ENCODE results near the gene EMILIN2. TPM values are rescaled to one million over a fixed set of nuclear protein-coding genes. Genes with fewer than 3 reads are reported as not detected.
"Not testable (repeated sequence)": the region's sequence is repeated elsewhere in the genome, so short reads cannot be mapped to it uniquely, and the experiment has no call there.

The EMILIN2 gene
- total RNA-seq, 1 donor from 2014 or later: 26.8 TPM

- Histone ChIP-seq H3K4me1 (peaks cover 20% of the 10 kb centered on the region), H3K4me3 (no peak overlapping the region), H3K27me3 (no peaks in the 10 kb centered on the region), H3K36me3 (peaks cover 0 to 29% of the 10 kb centered on the region in 2 donors), H3K27ac (no peak overlapping the region), H3K9me3 (no peaks in the 10 kb centered on the region)
- TF ChIP-seq POLR2AphosphoS5 (IDR thresholded peaks at IDR 0.05; ENCODE audit: insufficient read depth in 1 of 2, low read depth in 1 of 2) (no peak), POLR2A (IDR thresholded peaks at IDR 0.05) (no peak)
- TF ChIP-seq, protein P1, sequence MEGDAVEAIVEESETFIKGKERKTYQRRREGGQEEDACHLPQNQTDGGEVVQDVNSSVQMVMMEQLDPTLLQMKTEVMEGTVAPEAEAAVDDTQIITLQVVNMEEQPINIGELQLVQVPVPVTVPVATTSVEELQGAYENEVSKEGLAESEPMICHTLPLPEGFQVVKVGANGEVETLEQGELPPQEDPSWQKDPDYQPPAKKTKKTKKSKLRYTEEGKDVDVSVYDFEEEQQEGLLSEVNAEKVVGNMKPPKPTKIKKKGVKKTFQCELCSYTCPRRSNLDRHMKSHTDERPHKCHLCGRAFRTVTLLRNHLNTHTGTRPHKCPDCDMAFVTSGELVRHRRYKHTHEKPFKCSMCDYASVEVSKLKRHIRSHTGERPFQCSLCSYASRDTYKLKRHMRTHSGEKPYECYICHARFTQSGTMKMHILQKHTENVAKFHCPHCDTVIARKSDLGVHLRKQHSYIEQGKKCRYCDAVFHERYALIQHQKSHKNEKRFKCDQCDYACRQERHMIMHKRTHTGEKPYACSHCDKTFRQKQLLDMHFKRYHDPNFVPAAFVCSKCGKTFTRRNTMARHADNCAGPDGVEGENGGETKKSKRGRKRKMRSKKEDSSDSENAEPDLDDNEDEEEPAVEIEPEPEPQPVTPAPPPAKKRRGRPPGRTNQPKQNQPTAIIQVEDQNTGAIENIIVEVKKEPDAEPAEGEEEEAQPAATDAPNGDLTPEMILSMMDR (IDR thresholded peaks at IDR 0.05): no peak
- DNase-seq (ENCODE audit: extremely low spot score in 2 of 2): peak; percentile 71 to 74
- intact Hi-C loops (cut with DNase I): loop anchor here (10.0 kb wide), 1 partner anchor 58 kb away; no protein-coding TSS in a partner anchor
Observed at GRCh38 chr18:2912357-2913299, 65.8 kb downstream of the EMILIN2 start.

- no peaks in the 10 kb centered on the region for H3K27me3 ChIP-seq
- DNase-seq (ENCODE audit: extremely low spot score in 2 of 2): peak; percentile 19 to 75
- TF ChIP-seq POLR2A (IDR thresholded peaks at IDR 0.05) (no peak), POLR2AphosphoS5 (IDR thresholded peaks at IDR 0.05; ENCODE audit: insufficient read depth in 1 of 2, low read depth in 1 of 2) (no peak)
- TF ChIP-seq, protein P1 (IDR thresholded peaks at IDR 0.05): no peak
- peak overlapping the region; percentile 47 for H3K27ac ChIP-seq
- intact Hi-C loops (cut with DNase I): loop anchor here (10.0 kb wide), 1 partner anchor 59 kb away; no protein-coding TSS in a partner anchor
- peaks cover 17% of the 10 kb centered on the region for H3K4me1 ChIP-seq
- H3K36me3 ChIP-seq: peaks cover 0 to 29% of the 10 kb centered on the region in 2 donors
- H3K9me3 ChIP-seq: no peaks in the 10 kb centered on the region
- H3K4me3 ChIP-seq: no peak overlapping the region
Observed at GRCh38 chr18:2913398-2914005, 66.7 kb downstream of the EMILIN2 start.

- peaks cover 17% of the 10 kb centered on the region for H3K4me1 ChIP-seq
- intact Hi-C loops (cut with DNase I): loop anchor here (10.0 kb wide), 1 partner anchor 60 kb away; no protein-coding TSS in a partner anchor
- H3K9me3 ChIP-seq: no peaks in the 10 kb centered on the region
- H3K27ac ChIP-seq: peak overlapping the region; percentile 47
- no peak overlapping the region for H3K4me3 ChIP-seq
- TF ChIP-seq POLR2A (IDR thresholded peaks at IDR 0.05) (no peak), POLR2AphosphoS5 (IDR thresholded peaks at IDR 0.05; ENCODE audit: insufficient read depth in 1 of 2, low read depth in 1 of 2) (no peak)
- TF ChIP-seq, protein P1 (IDR thresholded peaks at IDR 0.05): no peak
- peaks cover 0 to 28% of the 10 kb centered on the region in 2 donors for H3K36me3 ChIP-seq
- peak; percentile 22 to 86 for DNase-seq (ENCODE audit: extremely low spot score in 2 of 2)
- H3K27me3 ChIP-seq: no peaks in the 10 kb centered on the region
Observed at GRCh38 chr18:2914185-2914880, 67.5 kb downstream of the EMILIN2 start.

DNA sequence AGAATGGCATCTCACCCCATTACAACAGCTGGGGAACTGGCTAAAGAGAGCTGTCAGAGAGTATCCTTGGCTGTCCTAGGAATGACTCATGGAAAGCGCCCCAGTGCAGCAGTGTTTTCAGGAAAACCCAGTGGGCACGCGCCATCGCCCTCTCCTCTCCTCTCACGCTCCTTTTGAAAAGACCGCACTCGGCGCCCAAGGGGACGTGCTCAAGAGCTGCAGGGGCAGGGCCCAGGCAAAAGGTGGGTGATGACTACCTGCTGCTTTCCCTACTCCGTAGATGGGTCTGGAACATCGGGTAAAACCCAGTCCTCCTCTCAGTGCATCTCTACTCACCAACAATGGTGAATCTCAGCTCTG lies 68.1 kb downstream of the EMILIN2 start:
- intact Hi-C loops (cut with DNase I): loop anchor here (10.0 kb wide), 1 partner anchor 60 kb away; no protein-coding TSS in a partner anchor
- Histone ChIP-seq H3K27ac (peak overlapping the region; percentile 47), H3K27me3 (no peaks in the 10 kb centered on the region), H3K36me3 (peaks cover 0 to 32% of the 10 kb centered on the region in 2 donors), H3K9me3 (no peaks in the 10 kb centered on the region), H3K4me1 (peaks cover 17% of the 10 kb centered on the region), H3K4me3 (no peak overlapping the region)
- no peak for TF ChIP-seq POLR2A (IDR thresholded peaks at IDR 0.05)
- TF ChIP-seq, protein P1 (IDR thresholded peaks at IDR 0.05): no peak
- TF ChIP-seq POLR2AphosphoS5 (IDR thresholded peaks at IDR 0.05; ENCODE audit: insufficient read depth in 1 of 2, low read depth in 1 of 2): no peak
- peak in 1 of 2 donors; percentile 84 for DNase-seq (ENCODE audit: extremely low spot score in 2 of 2)

- H3K36me3 ChIP-seq: peaks cover 0 to 38% of the 10 kb centered on the region in 2 donors
- not testable (repeated sequence) for H3K27ac ChIP-seq; H3K4me3 ChIP-seq; DNase-seq (ENCODE audit: extremely low spot score in 2 of 2); H3K9me3 ChIP-seq; H3K27me3 ChIP-seq
- H3K4me1 ChIP-seq: peaks cover 17% of the 10 kb centered on the region
- intact Hi-C loops (cut with DNase I): loop anchor here (10.0 kb wide), 1 partner anchor 61 kb away; no protein-coding TSS in a partner anchor
Observed at GRCh38 chr18:2915486-2915885, 68.7 kb downstream of the EMILIN2 start.
